Testis (tissue), 2 donors: Measurements from ENCODE around the gene GPBP1.

Source experiments
- POLR2A ChIP-seq: fragments of 450-650 bp; IDR thresholded peaks from one replicate; pipeline ENCODE4 v1.6.1; 2017; ENCODE audit warnings: antibody characterized with exemption, mild to moderate bottlenecking, moderate library complexity
- TF ChIP-seq, protein P1 (sequence below), 3 experiments: fragments of 450-650 bp in 2 of 3; fragments of 200-600 bp in 1 of 3; sonication (generic) in 1 of 3; IDR thresholded peaks; one replicate each; pipeline ENCODE4 v1.5.1; 2016 to 2019; ENCODE audit warnings: antibody characterized with exemption in 3 of 3, mild to moderate bottlenecking in 2 of 3, moderate library complexity in 1 of 3

DNA sequence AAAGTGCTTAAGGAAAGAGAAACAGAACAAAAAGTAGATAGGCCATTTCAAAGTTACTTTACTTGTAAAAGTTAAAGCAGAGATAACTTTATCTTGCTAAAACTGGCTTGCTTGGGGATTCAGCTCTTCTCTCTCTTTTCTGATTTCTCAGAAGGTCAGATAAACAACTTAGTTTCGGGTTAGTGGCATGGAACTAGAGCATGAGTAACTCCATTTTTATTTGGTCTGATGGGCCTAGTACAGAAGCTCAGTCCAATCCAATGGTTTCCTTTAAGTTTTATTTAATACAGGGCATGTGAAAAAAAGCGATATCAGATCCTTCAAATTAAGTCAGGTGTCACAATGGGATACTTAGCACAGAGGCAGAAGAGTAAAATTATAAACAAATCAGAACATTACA is 18.8 kb upstream of the GPBP1 start:
- TF ChIP-seq, protein P1, sequence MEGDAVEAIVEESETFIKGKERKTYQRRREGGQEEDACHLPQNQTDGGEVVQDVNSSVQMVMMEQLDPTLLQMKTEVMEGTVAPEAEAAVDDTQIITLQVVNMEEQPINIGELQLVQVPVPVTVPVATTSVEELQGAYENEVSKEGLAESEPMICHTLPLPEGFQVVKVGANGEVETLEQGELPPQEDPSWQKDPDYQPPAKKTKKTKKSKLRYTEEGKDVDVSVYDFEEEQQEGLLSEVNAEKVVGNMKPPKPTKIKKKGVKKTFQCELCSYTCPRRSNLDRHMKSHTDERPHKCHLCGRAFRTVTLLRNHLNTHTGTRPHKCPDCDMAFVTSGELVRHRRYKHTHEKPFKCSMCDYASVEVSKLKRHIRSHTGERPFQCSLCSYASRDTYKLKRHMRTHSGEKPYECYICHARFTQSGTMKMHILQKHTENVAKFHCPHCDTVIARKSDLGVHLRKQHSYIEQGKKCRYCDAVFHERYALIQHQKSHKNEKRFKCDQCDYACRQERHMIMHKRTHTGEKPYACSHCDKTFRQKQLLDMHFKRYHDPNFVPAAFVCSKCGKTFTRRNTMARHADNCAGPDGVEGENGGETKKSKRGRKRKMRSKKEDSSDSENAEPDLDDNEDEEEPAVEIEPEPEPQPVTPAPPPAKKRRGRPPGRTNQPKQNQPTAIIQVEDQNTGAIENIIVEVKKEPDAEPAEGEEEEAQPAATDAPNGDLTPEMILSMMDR (IDR thresholded peaks at IDR 0.05) = no peak
- no peak for TF ChIP-seq POLR2A
